ENCODE results near the gene EMD. TPM values are rescaled to one million over a fixed set of nuclear protein-coding genes. Genes with fewer than 3 reads are reported as not detected.

Gene EMD
- total and polyA plus RNA-seq, 2 donors from 2014 or later, result 79.6 to 102 TPM

DNA sequence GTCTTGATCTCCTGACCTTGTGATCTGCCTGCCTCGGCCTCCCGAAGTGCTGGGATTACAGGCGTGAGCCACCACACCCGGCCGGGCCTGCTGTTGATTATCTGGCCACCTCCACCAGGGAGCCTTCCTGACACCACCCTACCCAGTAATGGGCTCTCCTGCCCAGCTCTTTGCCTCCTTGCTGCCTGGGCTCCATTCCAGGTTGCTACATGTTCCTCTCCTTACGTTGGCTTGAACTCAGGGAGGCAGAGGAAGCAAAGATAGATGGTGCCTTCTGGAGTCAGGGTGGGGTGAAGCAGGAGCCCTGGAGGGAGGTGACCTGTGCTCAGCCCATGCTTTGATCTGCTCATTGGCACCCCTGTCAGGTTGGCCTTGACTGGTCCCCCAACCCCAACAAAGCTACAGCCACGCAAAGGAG, 31.0 kb upstream of the EMD start:
- TF ChIP-seq, protein P1, sequence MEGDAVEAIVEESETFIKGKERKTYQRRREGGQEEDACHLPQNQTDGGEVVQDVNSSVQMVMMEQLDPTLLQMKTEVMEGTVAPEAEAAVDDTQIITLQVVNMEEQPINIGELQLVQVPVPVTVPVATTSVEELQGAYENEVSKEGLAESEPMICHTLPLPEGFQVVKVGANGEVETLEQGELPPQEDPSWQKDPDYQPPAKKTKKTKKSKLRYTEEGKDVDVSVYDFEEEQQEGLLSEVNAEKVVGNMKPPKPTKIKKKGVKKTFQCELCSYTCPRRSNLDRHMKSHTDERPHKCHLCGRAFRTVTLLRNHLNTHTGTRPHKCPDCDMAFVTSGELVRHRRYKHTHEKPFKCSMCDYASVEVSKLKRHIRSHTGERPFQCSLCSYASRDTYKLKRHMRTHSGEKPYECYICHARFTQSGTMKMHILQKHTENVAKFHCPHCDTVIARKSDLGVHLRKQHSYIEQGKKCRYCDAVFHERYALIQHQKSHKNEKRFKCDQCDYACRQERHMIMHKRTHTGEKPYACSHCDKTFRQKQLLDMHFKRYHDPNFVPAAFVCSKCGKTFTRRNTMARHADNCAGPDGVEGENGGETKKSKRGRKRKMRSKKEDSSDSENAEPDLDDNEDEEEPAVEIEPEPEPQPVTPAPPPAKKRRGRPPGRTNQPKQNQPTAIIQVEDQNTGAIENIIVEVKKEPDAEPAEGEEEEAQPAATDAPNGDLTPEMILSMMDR (IDR thresholded peaks at IDR 0.05; ENCODE audit: borderline replicate concordance, extremely low read depth, insufficient read depth), result no peak
- Histone ChIP-seq H3K27ac (ENCODE audit: low read depth in 2 of 2, low read length in 2 of 2) (no peak overlapping the region), H3K27me3 (ENCODE audit: control insufficient read depth, insufficient read depth, low read length) (no peaks in the 10 kb centered on the region), H3K4me3 (ENCODE audit: low read length in 3 of 3) (no peak overlapping the region), H3K9me3 (ENCODE audit: control insufficient read depth in 2 of 3, insufficient read depth in 1 of 3, low read length in 3 of 3) (no peaks in the 10 kb centered on the region), H3K4me1 (ENCODE audit: control insufficient read depth in 2 of 3, insufficient read depth in 2 of 3, low read depth in 1 of 3, low read length in 3 of 3) (no peaks in the 10 kb centered on the region), H3K9ac (ENCODE audit: low read length in 3 of 3) (no peak overlapping the region), H3K36me3 (ENCODE audit: control insufficient read depth in 2 of 3, insufficient read depth in 3 of 3, low read length in 3 of 3) (peaks cover 0 to 10% (median 5%) of the 10 kb centered on the region in 3 donors)
- FAIRE-seq (no peak), DNase-seq (peak in 1 of 5 donors; percentile 71)
- intact Hi-C loops (cut with DNase I), result no loop called here

GRCh38 chrX:154348646-154349358, 30.3 kb upstream of the EMD start:
- intact Hi-C loops (cut with DNase I), result no loop called here
- TF ChIP-seq, protein P1 (IDR thresholded peaks at IDR 0.05; ENCODE audit: borderline replicate concordance, extremely low read depth, insufficient read depth), result no peak
- peak in 1 of 5 donors; percentile 78 for DNase-seq

GRCh38 chrX:154349359-154349935, 29.6 kb upstream of the EMD start:
- H3K27ac ChIP-seq (ENCODE audit: low read depth in 2 of 2, low read length in 2 of 2), result no peak overlapping the region
- no peaks in the 10 kb centered on the region for H3K9me3 ChIP-seq (ENCODE audit: control insufficient read depth in 2 of 3, insufficient read depth in 1 of 3, low read length in 3 of 3)
- intact Hi-C loops (cut with DNase I), result no loop called here
- TF ChIP-seq, protein P1 (IDR thresholded peaks at IDR 0.05; ENCODE audit: borderline replicate concordance, extremely low read depth, insufficient read depth), result no peak
- no peak overlapping the region for H3K4me3 ChIP-seq (ENCODE audit: low read length in 3 of 3)
- FAIRE-seq, result no peak
- H3K27me3 ChIP-seq (ENCODE audit: control insufficient read depth, insufficient read depth, low read length), result no peaks in the 10 kb centered on the region
- no peaks in the 10 kb centered on the region for H3K4me1 ChIP-seq (ENCODE audit: control insufficient read depth in 2 of 3, insufficient read depth in 2 of 3, low read depth in 1 of 3, low read length in 3 of 3)
- H3K9ac ChIP-seq (ENCODE audit: low read length in 3 of 3), result no peak overlapping the region
- peaks cover 0 to 20% (median 5%) of the 10 kb centered on the region in 3 donors for H3K36me3 ChIP-seq (ENCODE audit: control insufficient read depth in 2 of 3, insufficient read depth in 3 of 3, low read length in 3 of 3)
- DNase-seq, result peak in 1 of 5 donors; percentile 76

More at GRCh38 chrX:154348646-154349358, 30.3 kb upstream of the EMD start:
- H3K36me3 ChIP-seq (ENCODE audit: control insufficient read depth in 2 of 3, insufficient read depth in 3 of 3, low read length in 3 of 3), result peaks cover 0 to 17% (median 5%) of the 10 kb centered on the region in 3 donors
- H3K27ac ChIP-seq (ENCODE audit: low read depth in 2 of 2, low read length in 2 of 2), result no peak overlapping the region
- no peak overlapping the region for H3K9ac ChIP-seq (ENCODE audit: low read length in 3 of 3)
- no peak for FAIRE-seq
- no peaks in the 10 kb centered on the region for H3K27me3 ChIP-seq (ENCODE audit: control insufficient read depth, insufficient read depth, low read length)
- H3K4me1 ChIP-seq (ENCODE audit: control insufficient read depth in 2 of 3, insufficient read depth in 2 of 3, low read depth in 1 of 3, low read length in 3 of 3), result no peaks in the 10 kb centered on the region
- H3K4me3 ChIP-seq (ENCODE audit: low read length in 3 of 3), result no peak overlapping the region
- no peaks in the 10 kb centered on the region for H3K9me3 ChIP-seq (ENCODE audit: control insufficient read depth in 2 of 3, insufficient read depth in 1 of 3, low read length in 3 of 3)
